MCF 10A (cell line): ENCODE data around the gene DOK5. TPM values are rescaled to one million over a fixed set of nuclear protein-coding genes. Genes with fewer than 3 reads are reported as not detected.

Experiments used
- BruUV-seq: library from RNA; stranded (reverse); fragments of 400-500 nt; replicated peaks from 2 replicates; lab custom pipeline; 2021; lab: Mats Ljungman, UMichigan
- CTCF ChIA-PET: fragments of 300-600 bp; sonication (Branson Sonifier 250); formaldehyde crosslinking; extraction: SDS; loops from one replicate; lab custom pipeline; 2021; ENCODE audit warnings: antibody characterized with exemption, inconsistent platforms; lab: Yijun Ruan, JAX
- POLR2A ChIA-PET: fragments of 300-600, 350-650 bp; sonication (Branson Sonifier 250); formaldehyde crosslinking; extraction: SDS; loops from one replicate; lab custom pipeline; 2020; ENCODE audit warnings: antibody characterized with exemption, inconsistent platforms; lab: Yijun Ruan, JAX
- DNase-seq: peaks from one replicate; pipeline ENCODE4 v3.0.0-alpha.2; 2018; ENCODE audit not compliant: unreplicated experiment
- H3K27ac Mint-ChIP-seq: one replicate; pipeline ENCODE4 v1.8.0; 2022; ENCODE audit warnings: mild to moderate bottlenecking, low read depth, mixed read lengths; ENCODE audit not compliant: unreplicated experiment
- H3K27me3 Mint-ChIP-seq: one replicate; pipeline ENCODE4 v1.8.0; 2022; ENCODE audit warnings: mixed read lengths; ENCODE audit not compliant: insufficient read depth, unreplicated experiment
- H3K36me3 Mint-ChIP-seq: one replicate; pipeline ENCODE4 v1.8.0; 2022; ENCODE audit warnings: mild to moderate bottlenecking, moderate library complexity, mixed read lengths; ENCODE audit not compliant: insufficient read depth, unreplicated experiment
- H3K4me1 Mint-ChIP-seq: one replicate; pipeline ENCODE4 v1.8.0; 2022; ENCODE audit warnings: mixed read lengths; ENCODE audit not compliant: insufficient read depth, unreplicated experiment
- H3K4me3 Mint-ChIP-seq: one replicate; pipeline ENCODE4 v1.8.0; 2022; ENCODE audit warnings: mild to moderate bottlenecking, moderate library complexity, mixed read lengths; ENCODE audit not compliant: unreplicated experiment
- H3K9me3 Mint-ChIP-seq: one replicate; pipeline ENCODE4 v1.8.0; 2022; ENCODE audit warnings: mixed read lengths; ENCODE audit not compliant: unreplicated experiment
- CTCF ChIP-seq: fragments of 200-600 bp; IDR thresholded peaks from one replicate; pipeline ENCODE4 v1.8.0; 2022; ENCODE audit warnings: antibody characterized with exemption, mild to moderate bottlenecking; ENCODE audit not compliant: unreplicated experiment
- intact Hi-C: fragments of 100-400 bp; cut with micrococcal nuclease; formaldehyde crosslinking; loops from 2 replicates; pipeline ENCODE4 v1.14.1; 2022
- total RNA-seq: library from RNA; stranded (reverse); gene quantifications from 2 replicates; pipeline ENCODE4 v1.2.3, GENCODE V29; 2022

Gene DOK5
- total RNA-seq, 1 experiment from 2014 or later = not detected

- POLR2A ChIA-PET = interaction anchor here (0.6 to 1.2 kb wide), 2 partner anchors 23 to 1837 kb away, joined by 3 read pairs; no protein-coding TSS in a partner anchor
- Mint-ChIP-seq H3K27me3 (no peaks in the 10 kb centered on the region), H3K27ac (no peak overlapping the region), H3K4me3 (no peak overlapping the region), H3K9me3 (no peaks in the 10 kb centered on the region), H3K4me1 (no peaks in the 10 kb centered on the region), H3K36me3 (no peaks in the 10 kb centered on the region)
- BruUV-seq = no TSS peak
- CTCF ChIA-PET = interaction anchor here (0.6 kb wide), 1 partner anchor 1205 kb away, joined by 3 read pairs; no protein-coding TSS in a partner anchor
- no peak for TF ChIP-seq CTCF
- intact Hi-C loops = no loop called here
- no peak for DNase-seq
Observed at GRCh38 chr20:54459279-54459678, 16.1 kb upstream of the DOK5 start.

GRCh38 chr20:54464003-54464402 is 11.4 kb upstream of the DOK5 start:
- DNase-seq = no peak
- Mint-ChIP-seq H3K27ac (no peak overlapping the region), H3K27me3 (peaks cover 18% of the 10 kb centered on the region), H3K4me3 (no peak overlapping the region), H3K36me3 (no peaks in the 10 kb centered on the region), H3K4me1 (no peaks in the 10 kb centered on the region), H3K9me3 (no peaks in the 10 kb centered on the region)
- intact Hi-C loops = no loop called here
- no peak for TF ChIP-seq CTCF
- ChIA-PET CTCF (interaction anchor here (1.0 kb wide), 1 partner anchor 8 kb away, joined by 3 read pairs; no protein-coding TSS in a partner anchor), POLR2A (no interaction called here)
- BruUV-seq = no TSS peak

- BruUV-seq = no TSS peak
- H3K9me3 Mint-ChIP-seq = no peaks in the 10 kb centered on the region
- H3K4me1 Mint-ChIP-seq = no peaks in the 10 kb centered on the region
- intact Hi-C loops = no loop called here
- CTCF ChIA-PET = no interaction called here
- no peak overlapping the region for H3K4me3 Mint-ChIP-seq
- DNase-seq = no peak
- no peak for TF ChIP-seq CTCF
- peaks cover 30% of the 10 kb centered on the region for H3K27me3 Mint-ChIP-seq
- POLR2A ChIA-PET = no interaction called here
- H3K27ac Mint-ChIP-seq = no peak overlapping the region
- H3K36me3 Mint-ChIP-seq = no peaks in the 10 kb centered on the region
Observed at GRCh38 chr20:54466127-54466526, 9.3 kb upstream of the DOK5 start.

- Mint-ChIP-seq H3K27ac (no peak overlapping the region), H3K36me3 (no peaks in the 10 kb centered on the region), H3K9me3 (no peaks in the 10 kb centered on the region), H3K4me1 (no peaks in the 10 kb centered on the region), H3K27me3 (peaks cover 30% of the 10 kb centered on the region), H3K4me3 (no peak overlapping the region)
- DNase-seq = no peak
- intact Hi-C loops = no loop called here
- no TSS peak for BruUV-seq
- TF ChIP-seq CTCF = no peak
- ChIA-PET POLR2A (interaction anchor here (0.7 kb wide), 1 partner anchor 200 kb away, joined by 3 read pairs; no protein-coding TSS in a partner anchor), CTCF (interaction anchor here (0.6 kb wide), 1 partner anchor 109 kb away, joined by 4 read pairs; no protein-coding TSS in a partner anchor)
Observed at GRCh38 chr20:54467622-54468021, 7.8 kb upstream of the DOK5 start.
